ENCODE results near the gene DERL3. TPM values are rescaled to one million over a fixed set of nuclear protein-coding genes. Genes with fewer than 3 reads are reported as not detected.

Gene DERL3
- total RNA-seq, 1 donor from 2014 or later: 5.8 TPM

- H3K4me3 ChIP-seq: no peak overlapping the region
- intact Hi-C loops (cut with DNase I): no loop called here
- H3K27me3 ChIP-seq (ENCODE audit: low read depth): no peaks in the 10 kb centered on the region
- peak; percentile 29 for DNase-seq
- no peaks in the 10 kb centered on the region for H3K9me3 ChIP-seq
- H3K4me1 ChIP-seq: peaks cover 28% of the 10 kb centered on the region
- no peak for TF ChIP-seq CTCF (IDR thresholded peaks at IDR 0.05)
- H3K36me3 ChIP-seq: peaks cover 65% of the 10 kb centered on the region
- no peak for ATAC-seq
- no peak overlapping the region for H3K27ac ChIP-seq
Observed at GRCh38 chr22:23791738-23792645, 46.8 kb downstream of the DERL3 start.

GRCh38 chr22:23790819-23791737 lies 47.7 kb downstream of the DERL3 start:
- intact Hi-C loops (cut with DNase I): no loop called here
- no peak for ATAC-seq
- peaks cover 58% of the 10 kb centered on the region for H3K36me3 ChIP-seq
- no peak overlapping the region for H3K27ac ChIP-seq
- DNase-seq: peak; percentile 26
- H3K4me3 ChIP-seq: no peak overlapping the region
- H3K27me3 ChIP-seq (ENCODE audit: low read depth): no peaks in the 10 kb centered on the region
- peaks cover 34% of the 10 kb centered on the region for H3K4me1 ChIP-seq
- H3K9me3 ChIP-seq: no peaks in the 10 kb centered on the region
- TF ChIP-seq CTCF (IDR thresholded peaks at IDR 0.05): no peak

- Histone ChIP-seq H3K27me3 (ENCODE audit: low read depth) (no peaks in the 10 kb centered on the region), H3K4me3 (no peak overlapping the region), H3K9me3 (no peaks in the 10 kb centered on the region), H3K27ac (no peak overlapping the region), H3K36me3 (peaks cover 44% of the 10 kb centered on the region), H3K4me1 (peaks cover 35% of the 10 kb centered on the region)
- intact Hi-C loops (cut with DNase I): no loop called here
- peak; percentile 14 for DNase-seq
- no peak for TF ChIP-seq CTCF (IDR thresholded peaks at IDR 0.05)
- ATAC-seq: no peak
Observed at GRCh38 chr22:23789638-23790037, 49.2 kb downstream of the DERL3 start.

GRCh38 chr22:23789121-23789520 lies 49.7 kb downstream of the DERL3 start:
- no peak overlapping the region for H3K27ac ChIP-seq
- no peak for DNase-seq

More at GRCh38 chr22:23789121-23789520, 49.7 kb downstream of the DERL3 start:
- Histone ChIP-seq H3K4me1 (peaks cover 35% of the 10 kb centered on the region), H3K27me3 (ENCODE audit: low read depth) (no peaks in the 10 kb centered on the region), H3K36me3 (peaks cover 38% of the 10 kb centered on the region), H3K9me3 (no peaks in the 10 kb centered on the region), H3K4me3 (no peak overlapping the region)
- intact Hi-C loops (cut with DNase I): no loop called here
- no peak for TF ChIP-seq CTCF (IDR thresholded peaks at IDR 0.05)
- ATAC-seq: no peak

Data from lower lobe of right lung (tissue), 2 donors.